NCI-H345 treated with DMSO at 0.1 percent for 48 hours (cell line): ENCODE measurements around the gene METTL9.
"Not testable (repeated sequence)": the region's sequence is repeated elsewhere in the genome, so short reads cannot be mapped to it uniquely, and the experiment has no call there.

ENCODE experiments used
- DNase-seq: peaks from one replicate; lab custom pipeline; 2025; ENCODE audit not compliant: unreplicated experiment; lab: John Stamatoyannopoulos, UW

Gene METTL9

GRCh38 chr16:21634216-21634615 is 34.8 kb downstream of the METTL9 start:
- no peak for DNase-seq

- DNase-seq: not testable (repeated sequence)
Measured at GRCh38 chr16:21635694-21636093, 36.3 kb downstream of the METTL9 start.

- DNase-seq: no peak
Measured at GRCh38 chr16:21637032-21637968, 37.9 kb downstream of the METTL9 start.

GRCh38 chr16:21638573-21638975 is 39.2 kb downstream of the METTL9 start:
- no peak for DNase-seq

- no peak for DNase-seq
Measured at GRCh38 chr16:21639493-21639892, 40.1 kb downstream of the METTL9 start.

GRCh38 chr16:21641916-21642315 is 42.5 kb downstream of the METTL9 start:
- DNase-seq: no peak

- no peak for DNase-seq
Measured at GRCh38 chr16:21642861-21643260, 43.5 kb downstream of the METTL9 start.

- no peak for DNase-seq
Measured at GRCh38 chr16:21643785-21644184, 44.4 kb downstream of the METTL9 start.

- DNase-seq: no peak
Measured at GRCh38 chr16:21644674-21645073, 45.3 kb downstream of the METTL9 start.

- DNase-seq: no peak
Measured at GRCh38 chr16:21645261-21645721, 45.9 kb downstream of the METTL9 start.

- DNase-seq: no peak
Measured at GRCh38 chr16:21646091-21646490, 46.7 kb downstream of the METTL9 start.

- DNase-seq: no peak
Measured at GRCh38 chr16:21646721-21647561, 47.6 kb downstream of the METTL9 start.

- DNase-seq: no peak
Measured at GRCh38 chr16:21647562-21648164, 48.3 kb downstream of the METTL9 start.

GRCh38 chr16:21649826-21650406 is 50.5 kb downstream of the METTL9 start:
- not testable (repeated sequence) for DNase-seq

GRCh38 chr16:21650521-21650920 is 51.1 kb downstream of the METTL9 start:
- DNase-seq: no peak

- DNase-seq: no peak
Measured at GRCh38 chr16:21651515-21651914, 52.1 kb downstream of the METTL9 start.

- DNase-seq: no peak
Measured at GRCh38 chr16:21652453-21652852, 53.1 kb downstream of the METTL9 start, which contains the start of gene IGSF6. IGSF6 (minus strand) TSS chr16:21652608; CDS start chr16:21652598, 10 bp downstream.

GRCh38 chr16:21653571-21653970 is 54.2 kb downstream of the METTL9 start:
- no peak for DNase-seq

- DNase-seq: no peak
Measured at GRCh38 chr16:21654466-21654865, 55.1 kb downstream of the METTL9 start.

GRCh38 chr16:21654881-21655280 is 55.5 kb downstream of the METTL9 start:
- DNase-seq: no peak
